Measurements from ENCODE around the gene ARL4C.

ARL4C gene

GRCh38 chr2:234500394-234501006 lies 3.6 kb upstream of the ARL4C start:
- peak; percentile 73 for DNase-seq (ENCODE audit: low spot score)

GRCh38 chr2:234497594-234498235 lies 834 bp upstream of the ARL4C start:
- no peak for DNase-seq (ENCODE audit: low spot score)

GRCh38 chr2:234496055-234496834 lies 636 bp downstream of the ARL4C start:
- DNase-seq (ENCODE audit: low spot score), result peak; percentile 40

GRCh38 chr2:234495251-234496054 lies 1.4 kb downstream of the ARL4C start:
- peak; percentile 18 for DNase-seq (ENCODE audit: low spot score)

- DNase-seq (ENCODE audit: low spot score), result peak; percentile 59
Measured at GRCh38 chr2:234494361-234495250, 2.3 kb downstream of the ARL4C start.

- DNase-seq (ENCODE audit: low spot score), result no peak
Measured at GRCh38 chr2:234493796-234494195, 3.1 kb downstream of the ARL4C start.

- no peak for DNase-seq (ENCODE audit: low spot score)
Measured at GRCh38 chr2:234492717-234493485, 4.0 kb downstream of the ARL4C start.

GRCh38 chr2:234491897-234492296 lies 5.0 kb downstream of the ARL4C start:
- DNase-seq (ENCODE audit: low spot score), result no peak

- DNase-seq (ENCODE audit: low spot score), result no peak
Measured at GRCh38 chr2:234491281-234491680, 5.6 kb downstream of the ARL4C start.

GRCh38 chr2:234490271-234491091 lies 6.4 kb downstream of the ARL4C start:
- DNase-seq (ENCODE audit: low spot score), result no peak

GRCh38 chr2:234488913-234489451 lies 7.9 kb downstream of the ARL4C start:
- DNase-seq (ENCODE audit: low spot score), result peak; percentile 8

- DNase-seq (ENCODE audit: low spot score), result no peak
Measured at GRCh38 chr2:234488486-234488885, 8.4 kb downstream of the ARL4C start.

GRCh38 chr2:234487356-234487755 lies 9.5 kb downstream of the ARL4C start:
- DNase-seq (ENCODE audit: low spot score), result no peak

- no peak for DNase-seq (ENCODE audit: low spot score)
Measured at GRCh38 chr2:234483568-234484251, 13.2 kb downstream of the ARL4C start.

- no peak for DNase-seq (ENCODE audit: low spot score)
Measured at GRCh38 chr2:234481301-234481700, 15.6 kb downstream of the ARL4C start.

- DNase-seq (ENCODE audit: low spot score), result no peak
Measured at GRCh38 chr2:234480337-234480736, 16.5 kb downstream of the ARL4C start.

- DNase-seq (ENCODE audit: low spot score), result no peak
Measured at GRCh38 chr2:234479465-234479864, 17.4 kb downstream of the ARL4C start.

- no peak for DNase-seq (ENCODE audit: low spot score)
Measured at GRCh38 chr2:234478121-234478858, 18.6 kb downstream of the ARL4C start.

Measured in SW480 (cell line).